Liver (tissue), 9 donors: Measurements from ENCODE around the gene DMD. TPM values are rescaled to one million over a fixed set of nuclear protein-coding genes. Genes with fewer than 3 reads are reported as not detected.

ENCODE experiments used
- DNase-seq: peaks from one replicate; pipeline ENCODE4 v3.0.0-alpha.2; 2017; ENCODE audit warnings: low spot score
- H3K27ac ChIP-seq, 2 donors: one replicate each; pipeline ENCODE4 v1.7.0; 2013; ENCODE audit warnings: inconsistent platforms in 2 of 2, low read length in 2 of 2, control low read depth in 1 of 2, low read depth in 1 of 2, mild to moderate bottlenecking in 1 of 2
- H3K27me3 ChIP-seq, 4 donors: one replicate each; pipeline versions ENCODE4 v1.6.1 to v1.7.0; 2013; ENCODE audit warnings: low read length in 3 of 4, inconsistent platforms in 1 of 4, mild to moderate bottlenecking in 1 of 4, moderate library complexity in 1 of 4; ENCODE audit not compliant: control insufficient read depth in 4 of 4, insufficient read depth in 4 of 4
- H3K36me3 ChIP-seq, 4 donors: one replicate each; pipeline versions ENCODE4 v1.6.1 to v1.7.0; 2013; ENCODE audit warnings: low read length in 3 of 4, mild to moderate bottlenecking in 3 of 4, low read depth in 1 of 4, moderate library complexity in 1 of 4; ENCODE audit not compliant: control insufficient read depth in 4 of 4, insufficient read depth in 3 of 4
- H3K4me1 ChIP-seq, 4 donors: one replicate each; pipeline versions ENCODE4 v1.6.1 to v1.7.0; 2013; ENCODE audit warnings: low read length in 3 of 4, mild to moderate bottlenecking in 3 of 4, moderate library complexity in 1 of 4; ENCODE audit not compliant: control insufficient read depth in 4 of 4, insufficient read depth in 4 of 4
- H3K4me3 ChIP-seq, 3 donors: one replicate each; pipeline versions ENCODE4 v1.6.1 to v1.7.0; 2013; ENCODE audit warnings: low read length in 3 of 3, control low read depth in 1 of 3, low read depth in 1 of 3, mild to moderate bottlenecking in 1 of 3
- H3K9ac ChIP-seq, 2 donors: one replicate each; pipeline ENCODE4 v1.7.0; 2013; ENCODE audit warnings: low read length in 2 of 2, mild to moderate bottlenecking in 2 of 2, moderate library complexity in 2 of 2, control low read depth in 1 of 2, low read depth in 1 of 2
- H3K9me3 ChIP-seq, 4 donors: one replicate each; pipeline versions ENCODE4 v1.6.1 to v1.7.0; 2013; ENCODE audit warnings: low read length in 3 of 4; ENCODE audit not compliant: control insufficient read depth in 4 of 4
- ATF3 ChIP-seq: IDR thresholded peaks from 2 replicates; pipeline ENCODE4 v1.6.1; 2016; ENCODE audit warnings: antibody characterized with exemption
- CTCF ChIP-seq: fragments of 150-350 bp; IDR thresholded peaks from 2 replicates; pipeline ENCODE4 v1.5.1; 2017; ENCODE audit warnings: improper control_type of control experiment, low read depth, low read length; ENCODE audit not compliant: missing input control
- EGR1 ChIP-seq, 2 donors: IDR thresholded peaks; 2 replicates each; pipeline ENCODE4 v1.6.1; 2016 to 2018; ENCODE audit warnings: antibody characterized with exemption in 2 of 2, low read depth in 2 of 2
- FOXA1 ChIP-seq: IDR thresholded peaks from 2 replicates; pipeline ENCODE4 v1.6.1; 2016; ENCODE audit warnings: antibody characterized with exemption
- FOXA2 ChIP-seq: IDR thresholded peaks from 2 replicates; pipeline ENCODE4 v1.6.1; 2016; ENCODE audit warnings: antibody characterized with exemption
- GABPA ChIP-seq, 2 donors: IDR thresholded peaks in 1 of 2; conservative IDR thresholded peaks in 1 of 2; 2 replicates each; pipeline ENCODE4 v1.6.1; 2016; ENCODE audit warnings: antibody characterized with exemption in 2 of 2, mild to moderate bottlenecking in 1 of 2, moderate library complexity in 1 of 2
- HNF4A ChIP-seq, 2 donors: conservative IDR thresholded peaks; 2 replicates each; pipeline ENCODE4 v1.6.1; 2016; ENCODE audit warnings: antibody characterized with exemption in 2 of 2, mild to moderate bottlenecking in 2 of 2
- HNF4G ChIP-seq: IDR thresholded peaks from 2 replicates; pipeline ENCODE4 v1.6.1; 2016; ENCODE audit warnings: antibody characterized with exemption
- JUND ChIP-seq, 2 donors: IDR thresholded peaks; 2 replicates each; pipeline ENCODE4 v1.6.1; 2016; ENCODE audit warnings: antibody characterized with exemption in 2 of 2
- MAX ChIP-seq: IDR thresholded peaks from 2 replicates; pipeline ENCODE4 v1.6.1; 2016; ENCODE audit warnings: antibody characterized with exemption
- NR2F2 ChIP-seq: IDR thresholded peaks from 2 replicates; pipeline ENCODE4 v1.6.1; 2016; ENCODE audit warnings: antibody characterized with exemption
- RAD21 ChIP-seq, 2 donors: IDR thresholded peaks; 2 replicates each; pipeline ENCODE4 v1.6.1; 2016; ENCODE audit warnings: antibody characterized with exemption in 2 of 2, mild to moderate bottlenecking in 2 of 2
- REST ChIP-seq: IDR thresholded peaks from 2 replicates; pipeline ENCODE4 v1.6.1; 2016; ENCODE audit warnings: antibody characterized with exemption, mild to moderate bottlenecking
- RXRA ChIP-seq, 2 donors: IDR thresholded peaks; 2 replicates each; pipeline ENCODE4 v1.6.1; 2017 to 2018; ENCODE audit warnings: antibody characterized with exemption in 2 of 2, mild to moderate bottlenecking in 1 of 2
- SP1 ChIP-seq: IDR thresholded peaks from 2 replicates; pipeline ENCODE4 v1.6.1; 2018; ENCODE audit warnings: antibody characterized with exemption, mild to moderate bottlenecking
- TAF1 ChIP-seq: conservative IDR thresholded peaks from 2 replicates; pipeline ENCODE4 v1.6.1; 2016; ENCODE audit warnings: antibody characterized with exemption, mild to moderate bottlenecking
- ZBTB33 ChIP-seq: IDR thresholded peaks from 2 replicates; pipeline ENCODE4 v1.6.1; 2016; ENCODE audit warnings: antibody characterized with exemption
- WGBS: extraction: QIAGEN DNeasy Blood & Tissue Kit; methylation state at CpG from one replicate; pipeline ENCODE4 v1.1.7; 2013; 5-methylcytosine and 5-hydroxymethylcytosine counted together
- polyA plus RNA-seq, 2 donors: library from polyadenylated mRNA; stranded (reverse) in 1 of 2; unstranded in 1 of 2; fragments of 200-250 nt in 1 of 2; fragments of >200 nt in 1 of 2; fragmentation: Nextera tagmentation in 1 of 2; extraction: Ambion mirVana in 1 of 2; gene quantifications; one replicate each; pipeline versions ENCODE4 v1.2.1 to v1.2.3, GENCODE V29; 2013 to 2015
- total RNA-seq, 2 donors: library from RNA; depleted of rRNA; stranded (reverse); fragments of >200 nt; gene quantifications; one replicate each; pipeline ENCODE4 v1.2.3, GENCODE V29; 2014
- donor health status: healthy.
- donor health status: healthy.
- donor health status: healthy.
- donor health status: healthy.
- donor health status: healthy.

DMD gene
- total and polyA plus RNA-seq, 4 donors, result 14.6 to 61.9 (median 23.9) TPM

GRCh38 chrX:33142331-33142730 lies 69.0 kb downstream of the DMD start:
- no peak overlapping the region for H3K4me3 ChIP-seq
- TF ChIP-seq RAD21 (IDR thresholded peaks at IDR 0.05) (no peak), CTCF (no peak), HNF4A (conservative IDR thresholded peaks at IDR 0.05) (no peak), ZBTB33 (no peak), JUND (IDR thresholded peaks at IDR 0.05) (no peak), EGR1 (IDR thresholded peaks at IDR 0.05; ENCODE audit: low read depth in 2 of 2) (no peak), GABPA (IDR thresholded peaks at IDR 0.05 in 1 of 2, conservative IDR thresholded peaks at IDR 0.05 in 1 of 2) (no peak), TAF1 (no peak), NR2F2 (no peak), FOXA2 (no peak)
- no peaks in the 10 kb centered on the region for H3K27me3 ChIP-seq
- H3K27ac ChIP-seq, result no peak overlapping the region
- H3K9me3 ChIP-seq, result no peaks in the 10 kb centered on the region
- 84% methylated on average over 8 of the region's 8 CpGs for WGBS
- DNase-seq, result no peak
- H3K4me1 ChIP-seq, result no peaks in the 10 kb centered on the region
- H3K9ac ChIP-seq, result no peak overlapping the region
- H3K36me3 ChIP-seq, result no peaks in the 10 kb centered on the region

- H3K9me3 ChIP-seq, result no peaks in the 10 kb centered on the region
- no peak overlapping the region for H3K27ac ChIP-seq
- 78% methylated on average over 12 of the region's 12 CpGs for WGBS
- TF ChIP-seq TAF1 (no peak), NR2F2 (no peak), HNF4G (no peak), RAD21 (IDR thresholded peaks at IDR 0.05) (no peak), RXRA (IDR thresholded peaks at IDR 0.05) (no peak), ZBTB33 (no peak), ATF3 (no peak), MAX (no peak), GABPA (IDR thresholded peaks at IDR 0.05 in 1 of 2, conservative IDR thresholded peaks at IDR 0.05 in 1 of 2) (no peak), HNF4A (conservative IDR thresholded peaks at IDR 0.05) (no peak), JUND (IDR thresholded peaks at IDR 0.05) (no peak), SP1 (no peak), EGR1 (IDR thresholded peaks at IDR 0.05; ENCODE audit: low read depth in 2 of 2) (no peak), REST (no peak), FOXA1 (no peak), FOXA2 (no peak), CTCF (no peak)
- H3K4me1 ChIP-seq, result no peaks in the 10 kb centered on the region
- no peaks in the 10 kb centered on the region for H3K36me3 ChIP-seq
- no peak overlapping the region for H3K4me3 ChIP-seq
- no peaks in the 10 kb centered on the region for H3K27me3 ChIP-seq
- DNase-seq, result no peak
- no peak overlapping the region for H3K9ac ChIP-seq
Measured at GRCh38 chrX:33138677-33139249, 72.6 kb downstream of the DMD start.
